ENCODE results near the gene MYCN.

MYCN gene

GRCh38 chr2:15941871-15942710, 1.7 kb downstream of the MYCN start:
- Histone ChIP-seq H3K27ac (ENCODE audit: low read depth, low read length) (no peak overlapping the region), H3K4me2 (ENCODE audit: low read depth, low read length, poor library complexity, severe bottlenecking) (no peak overlapping the region), H3F3A (ENCODE audit: insufficient read depth) (no peaks in the 10 kb centered on the region), H2AFZ (ENCODE audit: low read depth, low read length, severe bottlenecking) (no peak overlapping the region), H3K79me2 (ENCODE audit: insufficient read depth, low read length) (no peaks in the 10 kb centered on the region), H3K36me3 (ENCODE audit: low read length) (no peaks in the 10 kb centered on the region), H3K27me3 (ENCODE audit: low read length) (no peaks in the 10 kb centered on the region), H3K9me2 (replicated peaks; ENCODE audit: insufficient read depth, low read length) (no peaks in the 10 kb centered on the region), H3K9ac (ENCODE audit: low read length) (no peak overlapping the region), H3K4me3 (ENCODE audit: insufficient read depth, low read length, poor library complexity, severe bottlenecking) (no peak overlapping the region), H3K9me3 (ENCODE audit: insufficient read depth, low read length) (no peaks in the 10 kb centered on the region), H4K20me1 (ENCODE audit: low read depth, low read length) (no peaks in the 10 kb centered on the region)
- TF ChIP-seq EZH2phosphoT487 (conservative IDR thresholded peaks at IDR 0.05; ENCODE audit: low read length) (no peak), CTCF (IDR thresholded peaks at IDR 0.05; ENCODE audit: insufficient read depth, low read length, poor library complexity, severe bottlenecking) (no peak)

GRCh38 chr2:15942711-15943345, 2.5 kb downstream of the MYCN start:
- Histone ChIP-seq H3K36me3 (ENCODE audit: low read length) (no peaks in the 10 kb centered on the region), H3K27ac (ENCODE audit: low read depth, low read length) (no peak overlapping the region), H3K79me2 (ENCODE audit: insufficient read depth, low read length) (no peaks in the 10 kb centered on the region), H3K9me3 (ENCODE audit: insufficient read depth, low read length) (no peaks in the 10 kb centered on the region), H3F3A (ENCODE audit: insufficient read depth) (no peaks in the 10 kb centered on the region), H3K27me3 (ENCODE audit: low read length) (no peaks in the 10 kb centered on the region), H2AFZ (ENCODE audit: low read depth, low read length, severe bottlenecking) (no peak overlapping the region), H3K4me2 (ENCODE audit: low read depth, low read length, poor library complexity, severe bottlenecking) (no peak overlapping the region), H3K9ac (ENCODE audit: low read length) (no peak overlapping the region), H3K9me2 (replicated peaks; ENCODE audit: insufficient read depth, low read length) (no peaks in the 10 kb centered on the region), H3K4me3 (ENCODE audit: insufficient read depth, low read length, poor library complexity, severe bottlenecking) (no peak overlapping the region), H4K20me1 (ENCODE audit: low read depth, low read length) (no peaks in the 10 kb centered on the region)
- TF ChIP-seq EZH2phosphoT487 (conservative IDR thresholded peaks at IDR 0.05; ENCODE audit: low read length) (no peak), CTCF (IDR thresholded peaks at IDR 0.05; ENCODE audit: insufficient read depth, low read length, poor library complexity, severe bottlenecking) (no peak)

- no peak overlapping the region for H2AFZ ChIP-seq (ENCODE audit: low read depth, low read length, severe bottlenecking)
- H3K4me3 ChIP-seq (ENCODE audit: insufficient read depth, low read length, poor library complexity, severe bottlenecking), result no peak overlapping the region
- no peaks in the 10 kb centered on the region for H3K9me3 ChIP-seq (ENCODE audit: insufficient read depth, low read length)
- H3F3A ChIP-seq (ENCODE audit: insufficient read depth), result no peaks in the 10 kb centered on the region
- no peak overlapping the region for H3K27ac ChIP-seq (ENCODE audit: low read depth, low read length)
- H3K27me3 ChIP-seq (ENCODE audit: low read length), result no peaks in the 10 kb centered on the region
- H3K9ac ChIP-seq (ENCODE audit: low read length), result no peak overlapping the region
- no peaks in the 10 kb centered on the region for H3K9me2 ChIP-seq (replicated peaks; ENCODE audit: insufficient read depth, low read length)
- H4K20me1 ChIP-seq (ENCODE audit: low read depth, low read length), result no peaks in the 10 kb centered on the region
- no peaks in the 10 kb centered on the region for H3K79me2 ChIP-seq (ENCODE audit: insufficient read depth, low read length)
- no peak overlapping the region for H3K4me2 ChIP-seq (ENCODE audit: low read depth, low read length, poor library complexity, severe bottlenecking)
- TF ChIP-seq EZH2phosphoT487 (conservative IDR thresholded peaks at IDR 0.05; ENCODE audit: low read length) (no peak), CTCF (IDR thresholded peaks at IDR 0.05; ENCODE audit: insufficient read depth, low read length, poor library complexity, severe bottlenecking) (no peak)
- H3K36me3 ChIP-seq (ENCODE audit: low read length), result no peaks in the 10 kb centered on the region
Observed at GRCh38 chr2:15943378-15944280, 3.3 kb downstream of the MYCN start.
